A549 (cell line): ENCODE results near the gene HIVEP1.

Experiments
- EP300 ChIP-seq, 2 experiments: fragments of >200 bp; sonication (Bioruptor Twin); formaldehyde crosslinking; IDR thresholded peaks; 2 replicates in 1 of 2; 3 replicates in 1 of 2; pipeline ENCODE4 v1.6.1; 2016 to 2017
- HES2 ChIP-seq: fragments of >200 bp; sonication (Bioruptor Twin); formaldehyde crosslinking; IDR thresholded peaks from 2 replicates; pipeline ENCODE4 v1.6.1; 2016
- JUNB ChIP-seq: fragments of >200 bp; sonication (Bioruptor Twin); formaldehyde crosslinking; IDR thresholded peaks from 2 replicates; pipeline ENCODE4 v1.6.1; 2016
- MAX ChIP-seq: IDR thresholded peaks from 2 replicates; pipeline ENCODE4 v1.6.1; 2012
- POLR2A ChIP-seq: IDR thresholded peaks from 2 replicates; pipeline ENCODE4 v1.6.1; 2012; ENCODE audit warnings: mild to moderate bottlenecking, low read length
- TF ChIP-seq, protein P1 (sequence below): IDR thresholded peaks from 2 replicates; pipeline ENCODE4 v1.6.1; 2012; ENCODE audit warnings: low read depth, borderline replicate concordance

DNA sequence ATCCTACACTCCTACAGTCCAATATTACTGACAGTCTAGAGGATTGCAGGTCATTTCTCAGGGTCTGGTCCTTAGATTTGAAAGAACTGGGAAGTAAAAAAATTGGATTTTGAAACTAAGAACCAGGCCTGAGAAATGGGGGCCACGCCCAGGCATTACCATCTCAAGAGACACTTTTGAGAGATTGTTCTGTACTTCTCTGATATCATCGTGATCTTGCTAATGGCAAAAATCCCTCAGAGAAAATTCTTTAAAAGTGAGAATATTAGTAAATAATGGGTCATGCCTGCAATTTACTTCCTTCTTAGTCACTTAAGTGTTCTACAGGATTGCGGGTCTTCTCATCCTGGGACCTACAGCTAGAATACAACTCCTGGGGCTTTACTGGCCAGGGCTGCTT lies 42.0 kb upstream of the HIVEP1 start:
- TF ChIP-seq POLR2A (no peak), MAX (no peak), JUNB (no peak), EP300 (IDR thresholded peaks at IDR 0.05) (no peak), HES2 (no peak)
- TF ChIP-seq, protein P1, sequence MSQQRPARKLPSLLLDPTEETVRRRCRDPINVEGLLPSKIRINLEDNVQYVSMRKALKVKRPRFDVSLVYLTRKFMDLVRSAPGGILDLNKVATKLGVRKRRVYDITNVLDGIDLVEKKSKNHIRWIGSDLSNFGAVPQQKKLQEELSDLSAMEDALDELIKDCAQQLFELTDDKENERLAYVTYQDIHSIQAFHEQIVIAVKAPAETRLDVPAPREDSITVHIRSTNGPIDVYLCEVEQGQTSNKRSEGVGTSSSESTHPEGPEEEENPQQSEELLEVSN: no peak
